ENCODE data around the gene TOPORS.
A peak's percentile ranks its signal among the peaks of the same experiment; 100 is the strongest.
"Not testable (repeated sequence)": the region's sequence is repeated elsewhere in the genome, so short reads cannot be mapped to it uniquely, and the experiment has no call there.

TOPORS gene

DNA sequence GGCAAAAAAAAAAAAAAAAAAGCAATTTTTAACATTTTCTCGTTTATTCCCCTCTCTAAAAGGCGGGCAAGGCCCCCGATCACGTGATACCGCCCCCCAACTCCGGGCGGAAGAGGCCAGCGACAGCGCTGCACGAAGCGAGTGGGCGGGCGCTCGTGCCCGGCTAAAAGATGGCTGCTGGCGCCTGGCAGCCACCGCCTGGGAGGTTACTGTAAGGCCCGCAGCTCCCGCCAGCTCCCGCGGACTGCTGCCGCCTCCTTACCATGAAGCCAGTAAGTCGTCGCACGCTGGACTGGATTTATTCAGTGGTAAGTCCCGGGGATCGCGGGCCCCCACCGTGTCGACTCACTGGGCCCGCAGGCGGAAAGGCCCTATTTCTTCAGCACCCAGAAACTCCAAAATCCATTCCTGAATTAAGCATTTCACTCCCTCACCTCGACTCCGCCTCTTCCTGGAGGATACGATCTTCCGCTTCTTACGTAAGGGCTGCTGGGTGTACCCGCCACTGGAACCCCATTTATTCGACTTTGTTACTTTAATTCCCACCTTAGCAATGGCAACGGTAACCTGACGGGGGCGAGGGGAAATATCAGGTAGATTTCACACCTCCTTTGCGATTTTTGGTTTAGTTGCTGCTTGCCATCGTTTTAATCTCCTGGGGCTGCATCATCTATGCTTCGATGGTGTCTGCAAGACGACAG is at the start of gene TOPORS, which contains the start of gene SMIM27:
TSS of gene TOPORS (minus strand) at position 415 of the 701 bp plus-strand sequence. CDS start at position 265, 150 bp downstream.
TSS of gene SMIM27 (plus strand) at position 156 of the 701 bp plus-strand sequence. CDS start at position 264, 108 bp downstream.
- peak; percentile 85 for FAIRE-seq

DNA sequence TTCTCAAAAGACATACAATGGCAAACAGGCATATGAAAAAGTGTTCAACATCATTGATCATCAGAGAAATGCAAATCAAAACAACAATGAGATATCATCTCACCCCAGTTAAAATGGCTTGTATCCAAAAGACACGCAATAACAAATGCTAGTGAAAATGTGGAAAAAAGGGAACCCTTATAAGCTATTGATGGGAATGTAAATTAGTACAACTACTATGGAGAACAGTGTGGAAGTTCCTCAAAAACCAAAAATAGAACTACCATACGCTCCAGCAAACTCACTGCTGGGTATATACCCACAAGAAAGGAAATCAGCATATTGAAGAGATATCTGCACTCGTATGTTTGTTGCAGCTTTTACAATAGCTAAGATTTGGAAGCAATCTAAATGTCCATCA is 46.6 kb upstream of the TOPORS start:
- FAIRE-seq: not testable (repeated sequence)

DNA sequence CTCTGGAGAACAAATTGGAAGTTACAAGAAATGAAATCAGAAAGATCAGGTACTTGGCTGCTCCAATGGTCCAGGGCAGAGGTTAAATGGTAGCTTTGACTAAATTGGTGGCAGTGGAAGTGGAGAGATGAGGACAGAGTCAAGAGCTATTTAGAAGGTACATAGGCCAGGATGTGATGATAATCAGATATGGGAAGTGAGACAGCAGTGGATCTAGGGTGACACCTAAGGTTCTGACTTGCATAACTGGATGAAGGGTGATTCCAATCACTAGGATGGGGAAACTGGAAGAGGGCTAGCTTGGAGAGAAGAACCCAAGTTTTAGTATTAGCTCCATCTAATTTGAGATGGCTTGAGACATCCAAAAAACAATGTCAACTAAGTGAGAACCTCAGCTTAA is 44.5 kb upstream of the TOPORS start:
- no peak for FAIRE-seq

DNA sequence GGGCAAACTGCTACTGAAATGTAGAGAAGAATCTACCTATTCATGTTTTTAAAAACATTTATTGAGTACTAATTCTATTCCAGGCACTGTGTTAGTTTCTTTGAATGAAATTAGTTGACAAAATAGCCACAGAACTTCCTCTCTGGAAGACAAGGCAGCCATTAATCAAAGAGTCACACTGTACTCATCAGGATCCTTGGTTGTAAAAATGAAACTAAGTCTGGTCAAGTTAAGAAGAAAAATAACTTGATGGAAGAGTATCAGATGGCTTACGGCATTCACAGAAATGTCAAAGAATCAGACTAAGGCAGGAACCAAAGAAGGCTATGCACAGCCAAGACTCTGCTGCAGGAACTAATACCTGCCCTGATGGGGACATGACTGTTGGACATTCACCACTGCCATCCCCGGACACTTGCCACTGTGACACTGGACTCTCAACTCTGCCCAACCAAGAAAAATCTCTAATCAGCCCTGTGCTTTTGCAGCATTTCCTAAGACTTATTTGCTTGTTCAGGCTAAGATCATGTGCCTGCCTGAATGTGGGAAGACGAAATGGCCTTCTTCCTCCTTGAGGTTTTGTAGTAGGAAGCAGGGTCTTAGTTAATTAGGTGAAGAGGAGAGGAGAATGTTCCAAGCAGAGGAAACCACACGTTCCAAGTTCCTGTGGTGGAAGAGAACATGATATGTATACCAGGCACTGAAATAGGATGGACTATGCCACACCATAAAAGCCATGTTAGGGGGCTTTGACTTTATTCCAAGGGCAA is 43.9 kb upstream of the TOPORS start:
- FAIRE-seq: no peak

DNA sequence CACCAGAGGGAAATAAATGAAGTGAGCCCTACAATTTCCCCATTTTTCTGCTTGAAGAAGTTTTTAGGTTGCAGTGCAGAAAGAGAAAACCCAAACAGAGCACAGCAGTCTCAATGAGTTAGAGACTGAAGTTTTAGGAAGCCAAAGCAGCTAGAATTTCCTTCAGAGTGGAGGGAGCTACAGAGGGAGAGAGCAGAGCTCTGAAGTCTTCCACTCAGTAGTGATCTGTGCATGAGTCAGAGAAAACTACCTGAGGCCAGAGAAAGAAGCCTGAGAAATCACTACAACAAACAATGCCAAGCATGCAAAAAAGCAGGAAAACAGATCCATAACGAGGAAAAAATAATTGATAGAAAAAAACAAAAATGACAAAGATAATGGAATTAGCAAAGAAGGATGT is 38.5 kb upstream of the TOPORS start:
- no peak for FAIRE-seq

DNA sequence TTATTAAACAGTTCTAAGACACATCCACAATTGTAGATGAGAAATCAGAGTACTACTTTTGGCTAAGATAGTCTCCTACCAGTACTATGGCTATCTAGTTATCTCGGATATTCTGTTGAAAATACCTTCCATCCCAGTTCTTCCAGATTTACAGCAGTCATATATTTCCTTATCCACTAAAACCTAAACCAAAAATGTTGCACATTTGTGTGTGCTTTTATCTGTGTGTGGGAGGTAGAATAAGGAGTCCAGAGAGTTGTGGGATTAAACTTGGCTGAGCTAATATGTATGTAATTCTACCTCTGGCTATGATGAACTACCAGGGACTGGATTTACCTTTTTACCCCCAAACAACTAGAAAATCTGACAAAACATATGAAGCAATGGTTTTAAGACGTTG is 38.1 kb upstream of the TOPORS start:
- no peak for FAIRE-seq

DNA sequence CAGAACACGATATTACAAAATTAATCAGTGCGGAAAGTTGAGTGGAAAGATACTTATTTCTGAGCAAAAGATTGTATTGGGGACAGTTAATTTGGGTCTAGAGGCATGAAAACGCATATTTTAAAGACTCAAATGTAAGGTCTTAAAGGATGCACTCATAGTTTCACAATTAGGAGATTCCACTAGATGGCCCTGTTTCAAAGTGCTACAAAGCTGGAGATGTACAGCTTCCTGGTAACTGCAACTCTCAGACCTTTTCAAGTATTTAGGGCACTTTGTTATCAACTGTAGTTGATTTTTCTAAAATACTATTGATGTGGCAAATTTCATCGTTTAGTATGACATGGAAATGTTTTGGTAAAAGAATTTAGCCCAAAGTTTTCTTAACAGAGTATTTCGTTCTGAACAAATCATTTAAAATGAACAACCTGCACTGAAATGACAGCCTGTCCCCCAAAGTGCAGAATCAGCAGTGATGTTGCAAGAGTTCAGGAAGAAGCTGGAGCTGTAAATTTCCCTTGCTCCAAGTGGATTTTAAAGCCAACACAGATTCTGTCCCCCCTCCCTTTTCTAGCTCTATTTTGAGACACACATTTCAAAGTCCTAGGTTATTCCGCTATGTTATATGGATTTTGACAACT is 36.8 kb upstream of the TOPORS start:
- FAIRE-seq: peak; percentile 89

DNA sequence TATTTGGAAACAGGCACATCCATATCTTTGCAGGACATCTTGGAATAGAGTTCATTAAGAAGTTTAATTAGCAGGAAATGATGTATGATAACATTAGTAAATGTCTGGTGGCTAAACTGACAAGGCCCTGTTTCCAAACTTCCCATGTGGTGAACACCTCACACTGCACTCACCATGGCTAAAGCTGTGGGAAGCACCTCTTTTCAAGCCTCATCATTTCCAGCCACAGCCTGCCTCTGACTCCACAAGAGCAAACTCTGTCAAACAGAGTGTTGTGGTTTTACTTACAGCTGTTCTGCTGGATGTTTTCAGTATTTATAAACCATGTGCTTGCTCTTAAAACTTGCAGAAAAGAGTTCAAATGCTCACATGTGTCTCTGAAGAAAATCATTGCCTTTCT is 35.5 kb upstream of the TOPORS start:
- FAIRE-seq: no peak

DNA sequence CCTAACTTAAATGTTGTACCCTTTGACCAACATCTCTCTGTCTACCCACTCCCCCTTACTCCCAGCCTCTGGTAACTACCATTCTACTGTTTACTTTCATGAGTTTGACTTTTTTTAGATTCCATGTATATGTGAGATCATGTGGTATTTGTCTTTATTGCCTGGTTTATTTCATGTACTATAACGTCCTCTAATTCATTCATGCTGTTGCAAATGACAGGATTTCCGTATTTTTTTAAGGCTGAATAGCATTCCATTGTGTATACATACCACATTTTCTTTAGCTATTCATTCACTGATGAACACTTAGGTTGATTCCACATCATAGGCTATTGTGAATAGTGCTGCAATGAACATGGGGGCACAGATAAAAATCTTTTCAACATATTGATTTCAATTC is 32.4 kb upstream of the TOPORS start:
- FAIRE-seq: no peak

DNA sequence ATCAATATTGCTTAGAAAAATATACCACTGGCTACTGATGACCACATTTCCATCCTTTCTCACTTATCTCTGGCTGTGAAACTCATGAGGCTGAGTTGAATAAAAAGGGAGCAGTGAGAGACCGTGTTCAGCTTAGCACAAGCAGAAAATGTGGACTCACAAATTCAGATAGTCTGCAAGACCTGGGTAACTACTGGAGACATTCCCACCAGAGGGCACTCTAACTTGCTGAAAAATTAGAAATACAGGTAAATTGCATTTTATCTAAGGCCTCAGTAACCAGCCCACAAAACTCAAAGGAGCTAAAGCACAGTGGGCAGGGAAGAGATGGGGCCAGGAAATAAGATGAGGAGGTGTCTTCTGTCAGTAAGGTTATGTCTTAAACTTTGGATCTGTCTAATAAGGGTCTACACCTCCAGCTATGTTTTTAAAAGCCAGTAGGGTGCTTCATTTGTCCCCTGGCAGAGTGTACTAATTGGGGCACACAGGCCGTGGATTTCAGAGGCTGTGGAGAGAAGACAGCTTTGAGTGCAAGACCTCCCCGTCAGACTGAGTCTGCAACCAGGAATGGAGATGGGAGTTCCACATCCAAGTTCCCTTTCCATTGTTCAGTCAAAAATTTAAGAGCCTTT is 29.2 kb upstream of the TOPORS start:
- peak; percentile 67 for FAIRE-seq

DNA sequence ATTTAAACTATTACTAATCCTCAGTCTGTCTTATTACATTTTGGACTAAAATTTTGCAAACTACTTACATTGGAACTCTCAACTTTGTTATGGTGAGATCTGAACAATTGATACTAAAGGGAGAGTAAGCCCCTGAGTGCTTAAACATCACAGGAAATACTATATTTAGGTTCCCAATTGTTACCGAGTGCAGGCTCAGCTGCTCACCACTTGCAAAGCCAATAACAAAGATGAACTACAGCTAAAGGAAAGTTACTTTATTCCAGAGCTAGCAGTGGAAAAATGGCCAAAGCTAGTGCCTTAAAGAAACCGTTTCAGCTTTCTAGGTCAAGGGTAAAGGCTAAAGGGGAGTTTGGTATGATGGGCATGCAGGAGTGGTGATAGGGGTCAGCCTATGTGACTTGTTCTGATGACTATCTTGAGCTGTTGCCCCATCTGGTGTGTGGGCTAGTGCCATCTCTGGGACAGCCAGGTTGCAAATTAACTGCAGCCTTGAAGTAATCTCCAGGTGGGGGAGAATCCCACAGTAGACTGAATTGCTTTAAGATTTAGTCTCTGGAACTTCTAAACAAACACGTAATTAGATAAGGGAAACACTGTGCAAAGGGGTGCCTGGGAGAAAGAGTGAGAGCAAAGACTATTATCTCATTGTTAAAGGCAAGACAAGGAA is 28.4 kb upstream of the TOPORS start:
- no peak for FAIRE-seq

DNA sequence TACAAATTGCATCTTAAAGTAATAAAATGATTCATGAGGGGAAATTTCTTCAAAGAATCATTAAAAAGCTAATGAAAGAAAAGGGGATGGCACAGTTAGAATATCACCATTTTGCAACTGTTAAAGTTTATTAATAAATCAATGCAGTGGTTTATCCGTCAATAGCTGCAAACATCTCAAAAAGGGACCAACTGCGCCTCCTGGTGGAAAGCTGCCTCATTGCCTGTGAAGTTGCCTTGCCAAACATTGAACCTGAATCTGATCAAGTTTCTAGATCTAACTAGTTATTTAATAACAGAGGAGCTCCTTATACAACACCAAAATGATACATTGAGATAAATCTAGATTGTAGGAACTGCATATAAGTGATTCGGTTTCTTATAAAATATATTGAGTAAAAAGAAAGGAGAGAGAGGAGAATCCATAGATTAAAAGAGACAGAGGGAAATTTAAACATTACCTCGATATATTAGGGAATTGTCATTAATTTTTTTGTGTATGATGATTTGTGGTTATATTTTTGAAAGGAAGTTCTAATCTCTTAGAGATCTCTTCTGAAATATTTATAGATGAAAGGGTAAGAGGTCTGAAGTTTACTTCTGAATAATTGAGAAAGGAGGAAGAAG is 27.4 kb upstream of the TOPORS start:
- peak; percentile 84 for FAIRE-seq

DNA sequence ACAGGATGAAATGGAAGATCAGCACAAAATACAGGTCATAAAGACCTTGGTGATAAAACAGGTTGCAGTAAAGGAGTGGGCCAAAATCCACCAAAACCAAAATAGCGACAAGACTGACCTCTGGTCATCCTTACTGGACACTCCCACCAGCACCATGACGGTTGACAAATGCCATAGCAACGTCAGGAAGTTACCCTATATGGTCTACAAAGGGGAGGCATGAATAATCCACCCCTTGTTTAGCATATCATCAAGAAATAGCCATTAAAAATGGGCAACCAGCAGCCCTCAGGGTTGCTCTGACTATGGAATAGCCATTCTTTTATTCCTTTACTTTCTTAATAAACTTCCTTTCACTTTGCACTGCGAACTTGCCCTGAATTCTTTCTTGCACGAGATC is 26.6 kb upstream of the TOPORS start:
- FAIRE-seq: no peak

DNA sequence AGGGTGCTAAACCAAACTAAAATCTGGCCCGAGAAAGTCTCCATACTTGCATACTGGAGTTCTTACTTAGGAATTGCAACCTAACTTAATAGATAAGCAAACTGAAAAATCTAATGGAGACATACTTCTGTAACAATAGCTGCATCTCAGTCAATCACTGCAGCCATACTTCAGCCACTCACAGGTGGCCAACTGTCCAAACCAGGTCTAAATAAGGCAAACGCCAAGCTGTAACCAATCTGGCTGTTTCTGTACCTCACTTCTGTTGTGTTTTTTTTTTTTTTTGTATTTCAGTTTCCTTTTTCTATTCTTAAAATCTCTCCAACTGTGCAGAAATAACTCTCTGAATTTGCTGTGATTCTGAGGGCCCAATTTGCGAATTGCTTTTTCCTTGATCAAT is 24.9 kb upstream of the TOPORS start:
- no peak for FAIRE-seq

DNA sequence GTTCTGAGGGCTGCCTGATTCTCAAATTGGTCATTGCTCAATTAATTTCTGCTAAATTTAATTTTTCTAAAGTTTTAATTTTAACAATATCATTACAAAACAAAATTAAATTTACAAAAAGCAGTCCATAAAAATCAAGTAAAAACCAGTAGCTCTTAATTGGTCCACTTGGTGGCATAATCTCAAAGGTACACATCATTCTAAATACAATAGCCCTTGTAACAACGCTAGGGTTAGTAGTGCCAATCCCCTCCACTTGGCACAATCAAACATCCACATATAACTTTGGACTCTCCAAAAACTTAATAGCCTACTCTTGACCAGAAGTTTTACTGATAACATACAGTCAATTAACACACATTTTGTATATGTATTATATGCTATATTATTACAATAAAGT is 22.5 kb upstream of the TOPORS start:
- no peak for FAIRE-seq

DNA sequence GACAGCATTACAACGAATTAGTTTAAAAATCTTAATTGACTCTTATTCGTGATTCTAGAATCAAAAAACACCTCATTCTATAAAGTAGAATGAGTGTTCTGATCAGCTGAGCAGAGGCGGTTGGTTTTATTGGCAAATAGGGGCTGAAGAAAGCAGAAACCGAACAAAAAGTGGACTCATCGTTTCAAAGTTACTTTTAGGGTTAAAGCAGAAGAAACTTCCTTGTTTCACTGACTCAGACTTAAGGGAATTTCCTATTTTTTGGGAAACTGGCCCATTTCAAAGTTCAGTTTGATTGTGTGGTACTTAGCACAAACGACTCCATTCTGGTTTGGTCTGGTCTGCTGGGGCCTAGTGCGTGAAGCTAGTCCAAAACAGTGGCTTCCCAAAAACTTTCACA is 21.4 kb upstream of the TOPORS start:
- no peak for FAIRE-seq

DNA sequence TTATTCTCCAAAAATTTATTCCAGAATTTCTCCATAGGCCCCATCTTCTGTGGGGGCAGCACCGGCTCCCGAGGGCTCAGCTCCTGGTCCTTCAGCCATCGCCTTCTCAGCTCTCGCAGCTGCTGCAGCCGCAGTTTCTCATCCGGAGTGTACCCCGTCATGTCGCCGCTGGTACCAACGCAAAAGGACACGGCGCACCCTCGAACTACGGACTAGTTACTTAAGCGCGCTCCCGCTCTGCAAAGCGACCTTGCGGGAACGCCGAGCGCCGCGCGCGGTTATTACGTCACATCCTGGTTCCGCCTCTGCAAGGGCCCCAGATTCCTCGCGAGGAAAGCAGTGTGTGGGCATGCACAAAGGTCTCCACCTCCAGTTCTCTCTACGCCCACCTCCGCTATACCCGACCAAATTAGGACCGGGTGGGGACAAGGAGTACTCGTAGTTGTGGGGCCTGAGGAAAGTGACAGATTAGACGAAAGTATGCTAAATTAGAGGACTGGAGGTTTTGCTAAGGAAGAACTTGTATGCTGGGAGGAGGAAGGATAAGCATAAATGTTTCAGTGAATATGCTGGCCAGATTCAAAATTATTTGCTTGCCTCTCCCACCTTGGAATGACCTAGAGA is 20.6 kb upstream of the TOPORS start, which contains the start of gene NDUFB6:
TSS of gene NDUFB6 (minus strand) at position 260 of the 624 bp plus-strand sequence. CDS start at position 161, 99 bp downstream.
- peak; percentile 96 for FAIRE-seq

DNA sequence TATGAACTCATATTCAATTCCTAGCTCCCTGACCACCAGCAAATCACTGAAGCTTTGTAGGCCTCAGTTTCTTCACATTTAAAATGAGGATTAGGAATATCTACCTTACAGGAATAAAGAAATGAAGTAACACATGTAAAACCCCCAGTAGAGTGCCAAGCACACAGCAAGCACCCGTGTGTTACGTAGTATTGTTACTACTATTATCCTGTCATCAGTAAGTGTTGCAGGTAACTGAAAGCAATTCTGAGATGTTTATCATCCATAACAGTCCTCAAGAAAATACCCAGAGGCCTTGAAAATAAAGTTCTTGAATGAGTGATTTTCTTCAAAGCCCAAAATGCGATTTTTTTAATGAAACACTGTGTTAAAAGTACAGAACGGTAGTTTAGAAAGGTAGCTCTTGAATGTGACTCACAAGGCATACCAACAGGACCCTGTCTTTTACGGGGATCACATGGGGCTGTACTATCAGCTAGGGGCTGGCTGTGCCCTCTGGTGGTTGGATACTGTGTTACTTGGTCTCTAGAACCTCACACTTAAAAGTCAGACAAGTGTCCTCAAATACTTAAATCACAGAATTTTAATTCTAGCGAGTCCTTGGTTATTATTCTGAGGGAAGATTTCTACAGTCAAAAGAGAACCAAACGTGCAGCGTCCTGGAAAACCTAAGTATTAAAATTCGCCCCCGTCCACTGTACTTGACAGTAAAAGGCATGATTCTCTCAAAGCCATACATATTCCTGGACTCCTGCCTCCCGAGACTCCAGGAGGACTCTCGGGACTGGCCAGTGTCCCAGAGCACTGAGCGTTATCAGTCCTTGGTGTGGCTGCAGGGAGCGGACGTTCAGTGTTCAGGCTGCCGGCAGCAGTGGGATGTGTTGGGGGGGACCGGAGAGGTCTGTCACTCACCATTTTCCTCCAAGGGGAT is 19.8 kb upstream of the TOPORS start:
- peak; percentile 90 for FAIRE-seq

DNA sequence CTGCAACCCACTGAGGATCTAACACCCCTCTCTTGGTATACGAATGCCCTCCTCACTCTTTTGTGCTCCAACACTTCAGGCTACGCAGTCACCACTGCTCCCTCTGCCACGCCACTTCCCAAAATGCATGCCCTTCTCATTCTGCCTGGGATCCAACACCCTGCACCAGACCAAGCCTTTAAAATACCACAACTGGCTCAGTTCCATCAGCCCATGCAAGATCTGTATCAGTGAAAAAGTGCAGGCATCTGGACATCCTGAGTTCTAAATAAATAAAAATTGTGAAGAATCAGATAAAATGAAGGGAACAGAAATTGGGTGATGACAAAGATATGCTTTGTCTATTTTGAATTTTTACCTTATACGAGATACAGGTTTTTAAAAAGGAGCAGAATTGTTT is 17.9 kb upstream of the TOPORS start:
- no peak for FAIRE-seq

DNA sequence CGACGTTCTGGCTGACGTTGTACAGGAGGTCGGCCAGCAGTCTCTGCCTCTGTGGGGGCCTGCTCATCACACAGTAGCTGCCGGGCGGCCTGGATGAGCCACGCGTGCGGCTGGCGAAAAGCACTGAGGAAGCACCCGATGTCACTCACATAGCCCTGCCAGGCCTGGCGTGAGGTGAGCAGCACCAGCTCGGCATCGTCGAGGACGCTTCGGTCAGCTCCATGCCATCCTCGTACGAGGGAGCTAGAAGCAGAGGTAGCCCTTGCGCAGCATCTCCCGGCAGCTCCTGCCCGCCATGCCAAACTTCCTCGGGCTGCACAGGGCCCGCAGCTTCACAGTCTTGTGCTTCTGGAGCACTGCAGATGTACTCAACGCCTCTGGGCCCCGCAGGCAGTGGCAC is 14.4 kb upstream of the TOPORS start:
- no peak for FAIRE-seq

DNA sequence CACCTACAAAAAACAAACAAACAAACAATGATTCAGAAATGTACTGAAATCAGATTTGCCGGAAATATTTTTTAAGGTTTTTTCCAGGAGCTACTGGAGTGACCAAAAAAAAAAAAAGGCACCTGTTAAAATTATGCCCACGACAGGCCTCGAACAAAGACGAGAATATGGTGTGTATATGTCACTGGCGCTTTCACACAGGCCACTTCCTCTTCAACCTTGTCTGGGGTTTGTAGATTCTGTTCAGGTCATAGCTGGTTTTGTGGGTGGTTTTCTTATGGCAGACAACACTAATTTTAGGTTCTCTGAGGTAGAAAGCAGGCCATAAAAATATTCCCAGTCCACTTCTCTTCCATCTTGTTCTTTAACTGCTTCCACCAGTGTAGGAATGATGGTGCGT is 13.6 kb upstream of the TOPORS start:
- FAIRE-seq: no peak
